Upper lobe of right lung (tissue), 1 donor: ENCODE data around the gene HSH2D. TPM values are rescaled to one million over a fixed set of nuclear protein-coding genes. Genes with fewer than 3 reads are reported as not detected.

Experiments
- ATAC-seq: fragments of 200-7000 bp; cut with Tn5 transposase; one replicate; pipeline ENCODE4 v1.9.1; 2020; ENCODE audit warnings: mild to moderate bottlenecking, moderate library complexity
- DNase-seq: peaks from one replicate; pipeline ENCODE4 v3.0.0-alpha.2; 2020
- H3K27ac ChIP-seq: fragments of 200-600 bp; one replicate; pipeline ENCODE4 v1.8.0; 2022
- H3K27me3 ChIP-seq: fragments of 200-600 bp; one replicate; pipeline ENCODE4 v1.8.0; 2022; ENCODE audit warnings: mild to moderate bottlenecking
- H3K36me3 ChIP-seq: fragments of 200-600 bp; one replicate; pipeline ENCODE4 v1.8.0; 2022
- H3K4me1 ChIP-seq: fragments of 200-600 bp; one replicate; pipeline ENCODE4 v1.8.0; 2022
- H3K4me3 ChIP-seq: fragments of 200-600 bp; one replicate; pipeline ENCODE4 v1.8.0; 2022; ENCODE audit warnings: mild to moderate bottlenecking
- H3K9me3 ChIP-seq: fragments of 200-600 bp; one replicate; pipeline ENCODE4 v1.8.0; 2022
- CTCF ChIP-seq: fragments of 200-600 bp; IDR thresholded peaks from one replicate; pipeline ENCODE4 v1.8.0; 2022; ENCODE audit warnings: antibody characterized with exemption
- intact Hi-C: fragments of 100-400 bp; cut with DNase I; formaldehyde crosslinking; loops from one replicate; pipeline ENCODE4 v1.11.0; 2022
- total RNA-seq: library from RNA; stranded (reverse); fragmentation: NEBNext Ultra II Directional; extraction: Animal tissue kit (Norgen Biotek cat#: 25700); gene quantifications from one replicate; pipeline ENCODE4 v1.2.1, GENCODE V29; 2021
- donor health status: DM: no; HTN: yes; CAD: no; lungs with severe emphysema.

The HSH2D gene
- total RNA-seq, 1 donor from 2014 or later = 6.0 TPM

- Histone ChIP-seq H3K36me3 (peaks cover 38% of the 10 kb centered on the region), H3K4me1 (no peaks in the 10 kb centered on the region), H3K27me3 (no peaks in the 10 kb centered on the region), H3K4me3 (no peak overlapping the region), H3K9me3 (no peaks in the 10 kb centered on the region), H3K27ac (no peak overlapping the region)
- DNase-seq (no peak), ATAC-seq (no peak)
- intact Hi-C loops = no loop called here
- TF ChIP-seq CTCF = no peak
Observed at GRCh38 chr19:16134510-16134909, 9.0 kb upstream of the HSH2D start.

GRCh38 chr19:16135430-16136127, 7.9 kb upstream of the HSH2D start:
- intact Hi-C loops = no loop called here
- Histone ChIP-seq H3K27ac (no peak overlapping the region), H3K36me3 (peaks cover 28% of the 10 kb centered on the region), H3K9me3 (no peaks in the 10 kb centered on the region), H3K4me3 (no peak overlapping the region), H3K4me1 (no peaks in the 10 kb centered on the region), H3K27me3 (no peaks in the 10 kb centered on the region)
- no peak for TF ChIP-seq CTCF
- no peak for DNase-seq
- ATAC-seq = no peak

- H3K27me3 ChIP-seq = no peaks in the 10 kb centered on the region
- H3K36me3 ChIP-seq = peaks cover 22% of the 10 kb centered on the region
- intact Hi-C loops = no loop called here
- ATAC-seq (no peak), DNase-seq (no peak)
- no peaks in the 10 kb centered on the region for H3K9me3 ChIP-seq
- no peak overlapping the region for H3K4me3 ChIP-seq
- H3K4me1 ChIP-seq = no peaks in the 10 kb centered on the region
- TF ChIP-seq CTCF = no peak
- no peak overlapping the region for H3K27ac ChIP-seq
Observed at GRCh38 chr19:16136185-16136999, 7.1 kb upstream of the HSH2D start.

GRCh38 chr19:16139752-16140151, 3.7 kb upstream of the HSH2D start:
- ATAC-seq = no peak
- Histone ChIP-seq H3K36me3 (no peaks in the 10 kb centered on the region), H3K27me3 (no peaks in the 10 kb centered on the region), H3K9me3 (no peaks in the 10 kb centered on the region), H3K4me1 (peaks cover 5% of the 10 kb centered on the region), H3K4me3 (no peak overlapping the region), H3K27ac (no peak overlapping the region)
- TF ChIP-seq CTCF = no peak
- intact Hi-C loops = no loop called here
- no peak for DNase-seq

GRCh38 chr19:16141043-16141442, 2.4 kb upstream of the HSH2D start:
- peak; percentile 14 for ATAC-seq
- DNase-seq = no peak
- no peaks in the 10 kb centered on the region for H3K36me3 ChIP-seq
- H3K4me1 ChIP-seq = peaks cover 5% of the 10 kb centered on the region
- H3K27me3 ChIP-seq = no peaks in the 10 kb centered on the region
- intact Hi-C loops = no loop called here
- H3K9me3 ChIP-seq = no peaks in the 10 kb centered on the region
- H3K27ac ChIP-seq = no peak overlapping the region
- H3K4me3 ChIP-seq = no peak overlapping the region
- no peak for TF ChIP-seq CTCF
